Astrocyte of the spinal cord (primary cell): ENCODE measurements around the gene HIVEP3.
A peak's percentile ranks its signal among the peaks of the same experiment; 100 is the strongest.

ENCODE experiments used
- DNase-seq: peaks from one replicate; pipeline ENCODE4 v3.0.0; 2011; ENCODE audit warnings: low read depth, low spot score
- H3K4me3 ChIP-seq: 2 replicates; pipeline ENCODE4 v1.5.1; 2011; ENCODE audit warnings: low read depth, mild to moderate bottlenecking, low read length, moderate library complexity
- in situ Hi-C: cut with HindIII; loops from 2 replicates; pipeline ENCODE4 v1.10.0; 2017; ENCODE audit warnings: low sequenced_read_pairs
- TF ChIP-seq, protein P1 (sequence below): IDR thresholded peaks from 2 replicates; pipeline ENCODE4 v1.5.1; 2012; ENCODE audit warnings: low read depth, mild to moderate bottlenecking, low read length, inconsistent platforms

The HIVEP3 gene

DNA sequence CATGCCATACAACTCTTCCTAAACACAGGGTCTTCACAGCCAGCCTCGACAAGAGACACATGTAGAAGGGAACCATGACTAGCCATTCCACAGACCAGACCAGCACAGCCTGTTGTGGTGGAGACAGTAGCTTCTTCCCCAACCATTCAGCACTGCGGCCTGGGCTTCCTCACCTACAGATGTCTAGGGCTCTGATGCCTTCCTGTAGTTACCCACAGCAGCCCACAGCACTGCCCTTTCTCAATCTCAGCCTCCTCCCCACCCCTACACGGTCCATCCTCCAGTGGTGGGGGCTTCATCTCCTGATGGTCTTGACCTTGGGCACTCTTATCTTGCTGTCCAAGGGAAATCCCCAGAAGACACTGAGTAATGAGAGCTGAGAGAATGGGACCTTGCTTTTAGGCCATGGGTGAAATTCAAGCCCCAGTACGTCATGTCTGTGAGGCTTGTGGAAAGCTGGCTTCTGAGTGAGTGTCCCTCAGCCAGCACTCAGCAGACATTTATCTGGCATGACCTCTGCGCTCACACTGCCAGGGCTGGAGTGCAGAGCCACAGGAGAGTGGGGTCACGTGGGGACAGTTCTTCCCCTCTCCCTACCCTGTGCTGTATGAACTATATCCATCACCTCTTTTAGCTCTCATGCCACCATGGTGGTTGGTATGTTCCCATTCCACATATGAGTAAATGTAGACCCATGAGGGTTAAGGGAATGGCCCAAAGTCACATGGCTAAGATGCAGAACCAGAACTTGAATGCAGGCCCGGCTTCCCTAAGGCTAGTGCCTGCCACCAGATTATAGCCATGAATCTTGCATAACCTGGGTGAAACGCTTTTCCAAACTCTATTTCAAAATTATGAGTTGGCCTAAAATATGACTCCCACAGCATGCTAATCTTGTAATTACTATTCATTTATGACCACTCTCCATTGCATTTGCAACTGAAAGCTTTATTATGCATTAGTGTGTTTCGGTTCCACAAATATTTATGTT, 104.7 kb downstream of the HIVEP3 start:
- H3K4me3 ChIP-seq, result no peak overlapping the region
- in situ Hi-C loops, result no loop called here
- TF ChIP-seq, protein P1, sequence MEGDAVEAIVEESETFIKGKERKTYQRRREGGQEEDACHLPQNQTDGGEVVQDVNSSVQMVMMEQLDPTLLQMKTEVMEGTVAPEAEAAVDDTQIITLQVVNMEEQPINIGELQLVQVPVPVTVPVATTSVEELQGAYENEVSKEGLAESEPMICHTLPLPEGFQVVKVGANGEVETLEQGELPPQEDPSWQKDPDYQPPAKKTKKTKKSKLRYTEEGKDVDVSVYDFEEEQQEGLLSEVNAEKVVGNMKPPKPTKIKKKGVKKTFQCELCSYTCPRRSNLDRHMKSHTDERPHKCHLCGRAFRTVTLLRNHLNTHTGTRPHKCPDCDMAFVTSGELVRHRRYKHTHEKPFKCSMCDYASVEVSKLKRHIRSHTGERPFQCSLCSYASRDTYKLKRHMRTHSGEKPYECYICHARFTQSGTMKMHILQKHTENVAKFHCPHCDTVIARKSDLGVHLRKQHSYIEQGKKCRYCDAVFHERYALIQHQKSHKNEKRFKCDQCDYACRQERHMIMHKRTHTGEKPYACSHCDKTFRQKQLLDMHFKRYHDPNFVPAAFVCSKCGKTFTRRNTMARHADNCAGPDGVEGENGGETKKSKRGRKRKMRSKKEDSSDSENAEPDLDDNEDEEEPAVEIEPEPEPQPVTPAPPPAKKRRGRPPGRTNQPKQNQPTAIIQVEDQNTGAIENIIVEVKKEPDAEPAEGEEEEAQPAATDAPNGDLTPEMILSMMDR, result no peak
- DNase-seq, result no peak

DNA sequence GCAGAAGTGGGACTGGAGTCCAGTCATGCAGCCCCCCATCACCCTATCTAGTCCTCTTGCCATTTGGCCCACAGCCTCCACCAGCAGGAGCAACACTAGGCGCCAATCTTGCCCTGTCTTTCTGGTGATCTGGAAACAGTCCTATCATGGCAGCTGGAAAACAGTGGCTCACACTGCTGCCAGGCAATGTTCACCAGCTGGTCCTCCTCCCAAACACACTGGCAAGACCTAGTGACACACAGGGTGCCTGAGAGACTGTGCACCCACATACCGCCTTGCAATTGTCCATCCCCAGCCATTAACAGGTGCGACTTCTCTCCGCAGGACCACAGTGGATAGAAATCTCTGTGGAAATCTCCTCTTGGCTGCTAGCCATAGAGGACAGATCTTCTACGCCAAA, 105.5 kb downstream of the HIVEP3 start:
- no peak overlapping the region for H3K4me3 ChIP-seq
- in situ Hi-C loops, result no loop called here
- DNase-seq, result no peak
- TF ChIP-seq, protein P1, result no peak

DNA sequence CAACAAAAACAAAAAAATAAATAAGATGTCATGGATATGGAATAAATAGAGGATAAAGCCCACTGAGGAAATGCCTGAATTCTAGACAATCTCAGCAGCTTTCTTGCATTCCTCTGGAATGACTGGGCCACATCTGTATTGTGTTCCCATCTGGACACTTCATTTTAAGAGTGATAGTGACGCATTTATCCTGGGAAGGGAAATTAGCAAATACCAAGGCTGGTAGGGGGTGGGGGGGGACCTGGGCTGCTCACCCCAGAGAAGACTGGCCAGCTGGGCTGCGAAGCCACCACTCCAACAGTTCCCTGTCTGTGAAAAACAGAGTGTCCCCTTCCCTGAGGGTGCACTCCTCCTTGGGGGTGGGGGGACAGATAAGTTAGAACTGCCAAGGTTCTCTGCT, 106.3 kb downstream of the HIVEP3 start:
- no peak overlapping the region for H3K4me3 ChIP-seq
- TF ChIP-seq, protein P1, result no peak
- peak; percentile 95 for DNase-seq

DNA sequence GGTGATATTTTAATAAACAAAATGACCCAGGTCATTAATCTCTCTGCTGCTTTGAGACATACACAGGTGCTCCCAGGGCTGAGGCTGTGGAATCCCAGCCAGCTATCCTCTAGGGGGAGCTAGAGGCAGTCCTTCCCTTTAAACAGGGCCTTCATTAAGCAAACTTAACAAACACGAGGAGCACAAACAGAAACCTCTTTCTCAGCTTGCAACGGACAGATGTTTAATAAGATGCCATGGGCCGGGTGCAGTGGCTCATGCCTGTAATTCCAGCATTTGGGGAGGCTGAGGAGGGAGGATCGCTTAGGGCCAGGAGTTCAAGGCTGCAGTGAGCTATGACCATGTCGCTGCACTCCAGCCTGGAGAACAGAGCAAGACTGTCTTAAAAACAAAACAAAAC, 106.7 kb downstream of the HIVEP3 start:
- no peak overlapping the region for H3K4me3 ChIP-seq
- TF ChIP-seq, protein P1, result peak; percentile 89
- peak; percentile 79 for DNase-seq
- in situ Hi-C loops, result no loop called here

More for the DNA sequence above, 106.3 kb downstream of the HIVEP3 start:
- in situ Hi-C loops, result no loop called here

DNA sequence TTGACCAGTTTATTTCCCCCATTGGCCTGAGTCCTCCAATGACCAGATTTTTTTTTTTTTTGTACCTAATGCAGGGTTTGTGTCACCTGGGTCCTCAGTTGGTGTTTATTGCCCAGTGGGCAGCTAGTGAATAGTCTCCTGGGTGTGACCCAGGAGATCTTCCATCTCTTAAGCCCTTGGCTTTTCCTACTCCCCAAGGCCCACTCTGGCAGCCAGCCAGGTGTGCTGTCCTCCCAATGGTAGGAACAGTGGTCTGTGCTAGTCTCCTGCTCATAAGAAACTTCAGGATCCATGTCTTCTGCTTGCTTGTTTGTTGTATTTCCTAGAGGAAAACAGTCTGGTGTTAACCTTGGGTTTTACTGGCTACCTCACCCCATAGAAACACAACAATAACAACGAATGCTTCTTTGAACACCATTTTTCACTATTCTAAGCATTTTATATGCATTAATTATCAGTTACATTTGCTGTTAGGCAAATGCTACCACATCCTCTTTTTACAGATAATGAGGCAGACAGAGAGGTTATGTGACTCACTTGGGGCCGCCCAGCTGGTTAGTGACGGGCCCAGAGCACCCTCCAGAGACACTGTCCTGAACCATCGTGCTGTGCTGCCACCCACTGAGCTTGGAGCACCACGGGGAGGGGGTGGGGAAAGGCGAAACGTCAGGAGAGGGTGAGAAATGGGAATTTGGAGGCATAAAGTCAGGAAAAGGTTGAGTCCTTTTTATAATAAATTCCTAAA, 107.5 kb downstream of the HIVEP3 start:
- DNase-seq, result peak; percentile 48
- H3K4me3 ChIP-seq, result no peak overlapping the region
- TF ChIP-seq, protein P1, result no peak
- in situ Hi-C loops, result no loop called here

DNA sequence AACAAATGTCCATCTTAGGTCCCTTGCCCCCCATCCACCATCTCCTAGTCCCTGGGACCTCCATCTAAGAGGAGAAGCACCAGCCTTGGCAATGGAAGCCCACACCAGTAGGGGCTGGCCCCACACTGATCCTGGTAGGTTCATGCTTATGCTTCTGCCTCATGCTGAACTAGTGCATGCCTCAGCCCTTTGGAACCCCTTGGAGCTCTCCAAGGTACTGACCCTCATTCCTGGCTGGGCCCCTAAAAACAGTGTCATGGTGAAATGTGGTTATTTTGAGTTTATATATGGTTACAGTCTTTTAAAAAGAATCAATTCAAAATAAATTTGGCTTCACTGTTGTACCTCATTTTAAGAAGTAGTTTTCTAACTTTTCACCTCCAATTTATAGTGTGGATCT, 108.3 kb downstream of the HIVEP3 start:
- DNase-seq, result peak; percentile 64
- in situ Hi-C loops, result no loop called here
- TF ChIP-seq, protein P1, result peak; percentile 12
- no peak overlapping the region for H3K4me3 ChIP-seq
